GM21390 (cell line): ENCODE measurements around the gene RPUSD2.

ENCODE experiments used
- ATAC-seq: cut with Tn5 transposase; IDR thresholded peaks from one replicate; pipeline ENCODE4 v1.9.1; 2021; ENCODE audit not compliant: unreplicated experiment

RPUSD2 gene

DNA sequence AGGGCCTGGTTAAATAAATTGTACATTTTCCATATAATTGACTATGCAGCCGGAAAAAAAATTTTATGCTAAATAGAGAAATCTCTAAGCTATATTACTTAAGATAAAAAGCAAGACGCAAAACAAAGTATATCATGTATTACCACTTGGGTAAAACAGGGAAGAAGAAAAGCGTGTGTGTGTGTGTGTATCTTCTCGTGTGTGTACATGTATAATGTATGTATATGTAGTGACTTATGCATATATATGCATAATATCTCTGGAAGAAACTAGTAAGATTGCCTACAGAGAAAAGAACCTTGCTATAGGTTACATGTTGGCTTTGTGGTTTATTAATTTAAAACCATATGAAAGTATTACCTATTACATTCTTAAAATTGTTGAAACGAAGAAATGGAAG lies 44.0 kb downstream of the RPUSD2 start:
- no peak for ATAC-seq

DNA sequence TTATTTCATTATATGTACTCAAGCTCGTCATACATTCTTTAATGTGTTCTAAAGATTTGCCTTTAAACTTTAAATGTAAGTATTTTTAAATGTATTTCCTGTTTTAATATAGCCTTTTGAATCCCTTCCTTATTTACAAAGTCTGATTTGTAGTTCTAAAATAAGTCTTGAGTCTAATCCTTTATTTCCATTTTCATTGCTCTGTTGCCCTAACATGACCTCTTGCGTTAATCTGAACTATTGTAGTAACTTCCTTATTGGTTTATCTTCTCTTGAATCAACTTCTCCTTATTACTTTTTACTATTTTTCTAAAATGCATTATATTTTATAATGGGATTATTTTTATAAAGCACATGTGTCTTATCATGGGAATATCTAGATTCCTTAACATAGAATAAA lies 48.9 kb downstream of the RPUSD2 start:
- no peak for ATAC-seq

DNA sequence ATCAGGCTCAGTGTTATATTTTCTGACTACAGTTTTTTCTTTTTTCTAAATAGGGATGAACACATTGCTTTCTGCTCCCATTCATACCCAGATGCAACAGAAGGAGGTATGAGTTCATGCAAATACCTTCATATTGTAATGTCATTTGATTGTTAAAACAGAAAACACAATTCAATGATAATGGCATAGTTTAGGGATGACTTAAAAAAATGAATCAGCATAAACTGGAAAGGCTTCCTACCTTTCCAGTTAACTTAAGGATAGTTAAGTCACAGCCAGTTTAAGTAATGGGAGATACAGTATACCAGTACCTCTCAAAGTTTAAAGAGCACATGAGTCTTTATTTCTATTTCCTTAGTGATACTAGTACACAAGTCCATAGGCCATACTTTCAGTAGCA lies 49.8 kb downstream of the RPUSD2 start:
- no peak for ATAC-seq

DNA sequence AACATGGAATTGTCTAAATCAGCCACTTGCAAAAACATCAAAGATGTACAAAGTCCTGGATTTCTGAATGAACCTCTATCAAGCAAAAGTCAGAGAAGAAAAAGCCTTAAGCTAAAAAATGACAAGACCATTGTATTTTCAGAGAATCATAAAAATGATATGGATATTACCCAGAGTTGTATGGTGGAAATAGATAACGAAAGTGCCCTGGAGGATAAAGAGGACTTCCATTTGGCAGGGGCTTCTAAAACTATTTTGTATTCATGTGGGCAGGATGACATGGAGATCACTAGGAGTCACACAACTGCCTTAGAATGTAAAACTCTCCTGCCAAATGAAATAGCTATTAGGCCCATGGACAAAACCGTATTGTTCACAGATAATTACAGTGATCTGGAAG lies 54.3 kb downstream of the RPUSD2 start:
- no peak for ATAC-seq
